Measurements from ENCODE around the gene FRK. TPM values are rescaled to one million over a fixed set of nuclear protein-coding genes. Genes with fewer than 3 reads are reported as not detected.

Gene FRK
- polyA plus RNA-seq, 3 donors, result 0.28 to 1.1 (median 0.56) TPM

- no peak overlapping the region for H3K27ac ChIP-seq (ENCODE audit: low read depth, low read length)
- 77 to 92% (median 89%) methylated on average over 5 of the region's 5 CpGs for WGBS, 3 donors
Observed at GRCh38 chr6:116083052-116083451, 22.4 kb upstream of the FRK start.

- WGBS, 3 donors, result 95 to 98% (median 98%) methylated on average over 3 of the region's 3 CpGs
Observed at GRCh38 chr6:116078945-116079344, 18.3 kb upstream of the FRK start.

GRCh38 chr6:116078522-116078921 is 17.8 kb upstream of the FRK start:
- no peak overlapping the region for H3K27ac ChIP-seq (ENCODE audit: low read depth, low read length)
- 71 to 74% (median 72%) methylated on average over 3 of the region's 3 CpGs for WGBS, 3 donors

More at GRCh38 chr6:116078945-116079344, 18.3 kb upstream of the FRK start:
- H3K27ac ChIP-seq (ENCODE audit: low read depth, low read length), result no peak overlapping the region

GRCh38 chr6:116074732-116075390 is 14.2 kb upstream of the FRK start:
- no peak overlapping the region for H3K27ac ChIP-seq (ENCODE audit: low read depth, low read length)
- WGBS, 3 donors, result 84 to 93% (median 88%) methylated on average over 2 of the region's 2 CpGs

DNA sequence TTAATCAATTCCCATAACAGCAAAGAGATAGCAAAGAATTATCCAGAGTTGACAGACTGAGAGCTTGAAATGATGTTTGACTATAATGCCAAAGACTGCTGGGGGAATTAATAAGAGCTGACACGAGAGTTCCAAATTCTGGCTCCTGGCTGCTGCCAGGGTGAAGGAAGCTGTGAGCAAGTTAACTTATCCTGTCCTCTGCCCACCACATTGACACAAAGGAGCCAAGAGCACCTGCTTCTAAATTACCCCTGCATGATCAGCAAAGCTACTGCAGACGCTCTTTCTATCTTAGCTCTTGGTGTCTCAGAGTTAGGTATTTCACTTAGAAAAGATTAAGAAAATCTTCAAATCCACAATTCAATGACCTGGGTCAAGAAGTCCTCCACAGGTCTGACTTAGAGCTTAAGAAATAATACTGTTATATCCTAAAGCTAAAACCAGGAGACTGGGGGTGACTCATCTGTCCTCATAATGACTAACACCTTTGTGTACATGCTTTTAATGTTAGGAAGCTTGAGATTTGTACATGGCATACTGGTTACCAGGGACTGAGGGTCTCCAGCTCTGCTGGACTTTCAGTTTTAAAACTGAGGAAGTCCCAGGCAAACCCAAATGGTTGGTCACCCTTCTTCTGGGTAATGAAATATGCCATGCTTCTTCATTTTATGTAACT is 13.2 kb upstream of the FRK start:
- WGBS, 3 donors, result 73 to 79% (median 77%) methylated on average over 2 of the region's 2 CpGs
- no peak overlapping the region for H3K27ac ChIP-seq (ENCODE audit: low read depth, low read length)

- H3K27ac ChIP-seq (ENCODE audit: low read depth, low read length), result no peak overlapping the region
- WGBS, 3 donors, result 18 to 42% (median 38%) methylated on average over 1 of the region's 1 CpG
Observed at GRCh38 chr6:116072368-116072767, 11.7 kb upstream of the FRK start.

DNA sequence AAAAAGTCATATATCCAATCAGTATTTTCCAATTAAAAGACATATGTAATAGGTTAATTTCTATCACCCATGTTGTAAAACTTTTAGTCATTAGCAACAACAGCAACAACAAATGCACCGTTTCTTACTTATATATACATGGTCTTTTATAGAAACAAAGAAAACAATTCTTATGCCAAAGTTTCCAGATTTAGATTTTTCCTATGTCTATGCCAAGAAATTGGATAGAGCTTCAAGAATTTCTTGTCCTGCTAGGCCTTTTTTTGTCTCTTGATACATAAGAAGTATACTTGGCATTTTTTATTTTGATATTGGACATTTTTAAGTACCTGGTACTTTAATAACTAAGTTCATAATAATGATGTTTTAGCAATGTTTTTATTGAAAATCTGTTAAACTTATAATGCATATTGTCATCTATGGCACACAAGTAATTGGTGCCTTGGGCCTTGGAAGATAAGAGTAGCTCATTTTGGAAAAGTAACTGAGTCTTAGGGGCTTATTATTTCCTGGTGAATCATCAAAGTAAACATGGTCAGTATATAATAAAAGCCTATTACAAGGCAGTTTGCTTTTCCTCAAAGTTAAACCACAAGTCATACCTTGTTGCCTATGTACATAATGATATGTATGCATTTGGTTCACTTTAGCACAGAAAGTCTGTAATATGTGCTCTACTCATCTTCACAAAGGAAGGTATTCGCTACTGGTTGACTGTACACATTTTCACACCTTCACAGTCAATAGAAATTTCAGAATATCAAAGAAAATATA is 10.1 kb upstream of the FRK start:
- no peak overlapping the region for H3K27ac ChIP-seq (ENCODE audit: low read depth, low read length)
- WGBS, 3 donors, result 67 to 68% (median 68%) methylated on average over 2 of the region's 2 CpGs

DNA sequence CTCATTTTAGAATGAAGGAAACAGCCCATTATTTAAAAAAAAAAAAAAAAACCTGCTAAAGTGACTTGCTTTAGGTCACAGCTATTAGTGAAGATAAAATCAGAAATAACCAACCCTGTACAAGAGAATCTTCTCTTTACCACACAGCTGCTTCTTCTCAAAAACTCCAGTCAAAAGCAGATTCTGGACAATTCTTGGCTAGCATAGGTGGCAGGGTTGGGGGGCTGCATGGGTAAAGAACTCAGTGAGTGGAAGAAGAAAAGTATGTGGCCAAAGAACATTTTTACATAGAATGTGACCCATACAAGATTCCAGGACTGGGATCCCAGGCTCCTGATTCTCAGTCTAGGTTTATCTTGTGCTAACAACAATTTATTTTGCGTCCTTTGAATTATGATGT is 9.4 kb upstream of the FRK start:
- 90 to 95% (median 93%) methylated on average over 1 of the region's 1 CpG for WGBS, 3 donors
- no peak overlapping the region for H3K27ac ChIP-seq (ENCODE audit: low read depth, low read length)

GRCh38 chr6:116066789-116067188 is 6.1 kb upstream of the FRK start:
- no peak overlapping the region for H3K27ac ChIP-seq (ENCODE audit: low read depth, low read length)
- WGBS, 3 donors, result 68 to 83% (median 80%) methylated on average over 2 of the region's 2 CpGs

DNA sequence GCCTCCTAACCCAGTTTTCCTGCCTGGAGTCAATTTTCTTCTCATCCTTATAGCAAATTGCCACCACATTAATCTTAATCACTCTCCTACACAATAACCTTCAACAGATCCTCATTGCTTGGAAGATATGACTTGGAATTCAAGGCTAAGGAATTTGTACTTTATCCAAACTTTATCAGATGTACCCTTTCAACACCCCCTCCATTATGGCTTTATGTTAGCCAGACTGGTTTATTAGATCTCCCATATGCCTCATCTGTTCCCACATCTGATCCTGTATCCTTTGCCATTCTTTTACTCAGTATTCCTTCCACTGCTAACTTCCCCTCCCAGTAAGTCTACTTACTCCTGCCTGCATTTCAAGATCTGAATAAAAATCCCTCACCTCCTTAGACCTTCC is 4.0 kb upstream of the FRK start:
- no peak overlapping the region for H3K27ac ChIP-seq (ENCODE audit: low read depth, low read length)

DNA sequence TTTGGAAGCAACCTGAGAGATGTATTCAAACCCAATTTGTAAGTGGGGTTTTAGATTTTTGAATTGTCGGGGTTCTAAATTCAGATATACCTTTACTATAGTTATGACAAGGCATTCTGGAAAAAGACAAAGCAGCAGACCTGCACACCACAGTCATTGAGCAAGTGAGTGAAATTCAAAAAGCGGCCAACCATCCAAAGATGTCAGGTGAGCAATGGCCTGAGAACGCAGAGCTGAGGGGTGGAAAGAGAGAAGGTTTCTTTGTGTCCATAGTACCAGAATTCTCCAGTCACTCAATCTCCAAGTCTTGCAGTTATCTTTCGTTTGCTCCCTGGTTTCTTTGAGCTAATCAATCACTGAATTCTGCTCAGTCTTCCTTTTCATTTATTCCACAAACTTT is 1.8 kb upstream of the FRK start:
- no peak overlapping the region for H3K27ac ChIP-seq (ENCODE audit: low read depth, low read length)
- WGBS, 3 donors, result 92 to 93% (median 92%) methylated on average over 4 of the region's 4 CpGs

DNA sequence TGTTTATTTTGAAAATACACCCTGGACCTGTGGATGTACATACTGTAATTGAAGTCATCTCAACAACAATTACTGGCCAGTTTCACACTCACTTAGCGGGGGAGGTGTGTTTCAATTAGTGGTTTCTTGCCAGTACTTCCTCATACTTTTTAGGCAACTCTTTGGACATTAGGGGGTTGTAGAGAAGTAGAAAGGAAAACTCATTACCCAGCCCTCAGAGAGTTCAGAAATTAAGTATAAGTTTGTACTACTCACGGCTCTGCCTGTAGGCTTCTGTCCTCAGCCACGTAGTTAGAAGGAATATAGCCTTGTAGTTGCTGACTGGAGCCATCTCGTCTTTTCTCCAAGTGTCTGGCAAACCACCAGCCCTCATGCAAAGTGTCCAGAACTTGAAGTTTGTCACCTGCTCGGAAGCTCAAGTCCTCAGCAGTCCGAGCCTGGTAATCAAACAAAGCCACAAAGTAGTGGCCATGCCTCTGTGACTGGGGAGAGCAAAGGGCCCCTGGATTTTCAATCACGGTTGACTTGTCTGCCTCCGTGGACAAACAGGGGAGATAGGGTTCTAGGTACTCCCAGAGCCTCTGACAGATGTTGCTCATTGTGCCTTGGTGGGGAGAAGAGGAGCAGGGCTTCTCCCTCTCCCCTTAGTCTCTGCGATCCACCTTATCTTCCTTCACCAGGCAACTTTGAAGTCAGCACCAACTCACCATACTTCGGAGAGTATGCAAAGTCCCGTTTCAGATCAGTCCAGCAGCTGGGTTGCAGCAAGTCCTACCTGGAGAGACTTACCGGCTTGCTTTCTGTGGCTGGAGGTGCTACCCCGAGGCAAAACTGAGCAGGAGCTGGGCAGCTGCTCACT is 749 bp downstream of the FRK start:
- 32 to 69% (median 59%) methylated on average over 13 of the region's 13 CpGs for WGBS, 3 donors

GRCh38 chr6:116057766-116058165 is 2.9 kb downstream of the FRK start:
- no peak overlapping the region for H3K27ac ChIP-seq (ENCODE audit: low read depth, low read length)
- 68 to 75% (median 70%) methylated on average over 2 of the region's 2 CpGs for WGBS, 3 donors

More for the DNA sequence above, 749 bp downstream of the FRK start:
- H3K27ac ChIP-seq (ENCODE audit: low read depth, low read length), result no peak overlapping the region

- WGBS, 3 donors, result 90 to 92% (median 91%) methylated on average over 1 of the region's 1 CpG
- no peak overlapping the region for H3K27ac ChIP-seq (ENCODE audit: low read depth, low read length)
Observed at GRCh38 chr6:116055513-116055912, 5.2 kb downstream of the FRK start.

- 87 to 94% (median 88%) methylated on average over 3 of the region's 3 CpGs for WGBS, 3 donors
- H3K27ac ChIP-seq (ENCODE audit: low read depth, low read length), result no peak overlapping the region
Observed at GRCh38 chr6:116051244-116051643, 9.4 kb downstream of the FRK start.

DNA sequence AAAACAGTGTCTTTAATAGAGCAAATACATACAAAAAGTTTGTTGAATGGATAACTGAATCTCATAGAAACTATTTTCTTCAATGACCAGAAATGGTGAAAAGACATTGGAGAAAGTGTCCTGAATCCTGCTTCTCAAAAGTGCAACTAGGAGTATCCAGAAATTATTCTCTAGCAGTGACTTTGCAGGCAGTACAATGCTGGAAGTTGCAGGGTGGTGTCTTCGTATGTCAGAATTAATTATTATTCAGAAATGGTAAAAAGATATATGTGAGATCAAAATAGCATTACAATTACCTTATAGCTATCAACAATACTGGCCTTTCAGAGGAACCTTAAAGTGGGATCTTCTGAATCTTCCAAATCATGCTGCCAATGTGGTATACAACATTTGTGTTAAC is 10.0 kb downstream of the FRK start:
- no peak overlapping the region for H3K27ac ChIP-seq (ENCODE audit: low read depth, low read length)
- 87 to 98% (median 91%) methylated on average over 1 of the region's 1 CpG for WGBS, 3 donors

DNA sequence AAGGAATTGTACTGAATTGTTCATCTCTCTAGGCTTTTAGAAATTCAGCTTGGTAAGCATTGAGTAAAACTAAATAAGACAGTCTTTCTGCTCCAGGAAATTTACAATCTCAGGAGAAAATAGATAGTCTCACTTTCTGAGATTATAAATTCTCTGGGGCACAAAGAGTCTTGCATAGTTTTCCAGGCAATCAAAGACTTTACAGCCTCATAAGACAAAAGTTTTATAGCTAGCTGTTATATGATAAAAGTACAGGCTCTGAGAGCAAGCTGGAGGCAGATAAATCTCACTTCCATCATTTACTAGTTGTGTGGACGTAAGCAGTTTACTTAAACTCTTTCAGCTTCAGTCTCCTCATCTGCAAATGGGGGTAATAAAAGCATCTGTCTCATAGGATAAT is 11.4 kb downstream of the FRK start:
- no peak overlapping the region for H3K27ac ChIP-seq (ENCODE audit: low read depth, low read length)
- 84 to 92% (median 88%) methylated on average over 1 of the region's 1 CpG for WGBS, 3 donors

DNA sequence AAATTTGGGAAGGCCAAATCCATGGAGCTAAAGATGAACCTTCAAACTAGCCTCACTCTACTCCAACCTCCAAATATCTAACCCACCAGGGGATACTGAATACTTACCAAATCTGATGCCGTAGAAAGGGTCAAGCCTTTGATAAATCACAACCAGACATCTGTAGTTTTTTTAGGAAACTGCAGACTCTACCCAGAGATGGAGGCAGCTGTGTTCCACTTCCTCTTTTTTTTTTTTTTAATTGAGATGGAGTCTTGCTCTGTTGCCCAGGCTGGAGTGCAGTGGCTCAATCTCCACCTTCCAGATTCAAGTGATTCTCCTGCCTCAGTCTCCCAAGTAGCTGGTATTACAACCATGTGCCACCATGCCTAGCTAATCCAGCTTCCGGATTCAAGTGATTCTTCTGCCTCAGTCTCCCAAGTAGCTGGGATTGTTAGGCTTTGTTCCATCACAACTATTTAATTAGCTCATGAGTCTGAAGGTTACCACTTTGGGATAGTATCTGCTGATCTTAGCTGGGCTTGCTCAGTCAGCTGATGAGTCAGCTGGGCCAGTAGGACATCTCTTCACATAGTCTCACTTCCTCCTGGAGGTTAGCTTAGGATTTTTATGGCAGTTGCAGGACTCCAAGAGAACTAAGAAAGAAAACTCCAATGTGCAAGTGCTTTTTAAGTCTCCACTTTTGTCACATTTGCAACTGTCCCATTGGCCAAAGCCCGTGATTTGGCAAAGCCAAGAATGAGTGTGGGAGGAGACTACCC is 13.3 kb downstream of the FRK start:
- 84 to 94% (median 85%) methylated on average over 3 of the region's 3 CpGs for WGBS, 3 donors
- no peak overlapping the region for H3K27ac ChIP-seq (ENCODE audit: low read depth, low read length)

Data from adipose tissue (tissue), 3 donors.